ENCODE measurements around the gene DSPP. TPM values are rescaled to one million over a fixed set of nuclear protein-coding genes. Genes with fewer than 3 reads are reported as not detected.
A peak's percentile ranks its signal among the peaks of the same experiment; 100 is the strongest.

DSPP gene
- total RNA-seq, 1 donor from 2014 or later = 3.4 TPM

DNA sequence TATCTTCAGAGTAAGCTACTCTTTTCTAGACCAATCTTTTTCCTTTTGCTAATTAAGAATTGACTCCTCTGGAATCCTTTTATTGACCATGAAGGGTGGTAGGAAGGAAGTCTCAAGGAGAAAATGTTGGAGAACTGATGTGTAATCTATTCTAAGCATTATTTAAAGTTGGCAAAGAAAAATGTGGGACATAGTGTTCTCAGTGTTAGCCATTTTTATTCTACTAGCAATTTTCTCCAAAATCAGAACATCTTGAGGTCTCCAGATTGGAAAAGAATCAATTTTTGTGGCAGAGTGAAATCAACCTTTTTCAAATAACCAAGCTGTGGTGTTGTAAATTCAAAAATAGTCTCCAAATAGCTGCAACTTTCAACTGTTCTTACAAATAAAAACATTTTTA lies 23.3 kb downstream of the DSPP start:
- no peak for DNase-seq (ENCODE audit: low spot score)

DNA sequence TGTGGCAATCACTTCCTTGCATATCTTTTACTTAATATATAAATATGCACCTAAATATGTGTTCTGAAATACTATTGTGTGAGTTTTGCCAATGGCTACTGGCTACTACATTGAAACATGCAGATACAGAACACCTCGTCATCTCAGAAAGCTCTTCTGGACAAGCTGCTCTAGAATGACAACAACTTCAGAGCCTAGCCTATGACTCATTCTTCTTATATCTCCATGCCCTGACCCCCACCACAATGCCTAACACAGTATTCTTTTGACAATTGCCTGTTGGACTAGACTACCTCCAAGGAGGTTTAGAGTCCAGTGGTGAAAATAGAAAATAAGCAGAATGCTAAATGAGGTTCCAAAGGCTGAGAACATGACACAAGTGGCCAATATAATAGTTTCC lies 24.1 kb downstream of the DSPP start:
- no peak for DNase-seq (ENCODE audit: low spot score)

DNA sequence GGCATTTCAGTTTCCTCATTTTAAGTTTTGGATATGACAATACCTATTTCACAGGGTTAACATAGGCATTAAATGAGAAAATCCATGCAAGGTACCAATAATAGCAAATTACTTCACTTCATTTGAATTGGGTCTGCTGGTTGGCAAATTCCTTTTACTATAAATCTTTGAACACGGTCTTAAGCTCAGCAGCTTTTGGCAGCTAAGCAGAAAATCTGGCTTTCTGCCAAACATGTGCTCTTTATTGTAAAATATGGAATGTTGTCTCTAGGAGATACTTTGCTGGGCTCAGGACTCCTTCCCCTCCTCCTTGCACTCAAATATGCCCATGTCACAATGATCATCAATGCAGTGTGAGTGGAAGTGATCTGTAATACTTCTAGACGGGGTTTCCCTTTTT lies 24.9 kb downstream of the DSPP start:
- peak; percentile 88 for DNase-seq (ENCODE audit: low spot score)

DNA sequence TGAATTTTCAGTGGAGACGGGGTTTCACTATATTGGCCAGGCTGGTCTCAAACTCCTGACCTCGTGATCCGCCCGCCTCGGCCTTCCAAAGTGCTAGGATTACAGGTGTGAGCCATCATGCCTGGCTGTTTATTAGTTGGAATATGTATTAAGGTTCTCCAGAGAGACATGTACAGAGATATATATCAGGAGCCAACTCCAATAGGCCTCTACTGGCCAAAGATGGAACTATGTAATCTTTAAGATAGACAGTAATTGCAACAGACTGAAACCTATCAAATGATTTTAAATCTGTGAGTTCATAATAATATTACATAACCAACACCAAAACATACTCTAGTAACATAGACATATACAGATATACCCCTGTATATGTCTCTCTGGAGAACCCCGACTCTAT lies 36.0 kb downstream of the DSPP start:
- DNase-seq (ENCODE audit: low spot score) = no peak

DNA sequence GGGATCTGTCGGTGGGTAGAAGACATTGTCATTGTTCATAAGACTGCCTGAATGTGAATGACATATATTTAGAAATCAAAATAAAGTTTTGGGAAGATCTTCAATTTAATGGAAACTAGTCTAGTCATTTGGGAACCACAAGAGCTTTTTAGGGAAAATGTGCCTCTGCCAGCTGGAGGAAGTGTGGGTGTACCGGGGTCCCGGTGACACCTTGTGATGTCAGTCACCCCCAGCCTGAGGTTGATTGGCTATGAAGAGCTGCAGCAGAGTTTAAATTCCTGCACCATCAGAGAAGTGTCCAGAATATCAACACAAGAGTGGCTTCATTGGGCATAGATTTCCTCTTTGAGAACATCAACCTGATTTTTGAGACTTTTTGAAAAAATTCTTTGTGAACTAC lies 41.7 kb downstream of the DSPP start, which contains the start of gene DMP1:
Gene DMP1, plus strand, starts transcription at position 301 of the 400 bp plus-strand sequence. CDS start 6,213 bp downstream, outside the sequence.
- no peak for DNase-seq (ENCODE audit: low spot score)

DNA sequence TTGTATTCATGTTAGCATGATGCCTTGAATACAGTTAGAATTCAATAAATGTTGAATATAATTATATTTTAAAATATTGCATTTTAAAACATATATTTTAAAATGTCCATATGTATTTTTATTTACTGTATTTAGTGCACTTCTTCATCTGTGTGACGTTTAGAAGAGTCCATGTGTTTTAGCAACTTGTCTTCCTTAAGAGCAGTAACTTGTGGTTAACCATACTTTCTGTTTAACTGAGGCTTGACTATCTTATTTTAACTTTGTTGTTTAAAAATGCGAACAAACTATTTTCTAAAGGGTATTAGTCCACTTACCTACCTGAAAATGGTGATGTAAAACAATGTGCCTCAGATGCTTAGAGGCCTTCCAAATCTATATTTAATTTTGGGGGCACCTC lies 42.6 kb downstream of the DSPP start:
- no peak for DNase-seq (ENCODE audit: low spot score)

DNA sequence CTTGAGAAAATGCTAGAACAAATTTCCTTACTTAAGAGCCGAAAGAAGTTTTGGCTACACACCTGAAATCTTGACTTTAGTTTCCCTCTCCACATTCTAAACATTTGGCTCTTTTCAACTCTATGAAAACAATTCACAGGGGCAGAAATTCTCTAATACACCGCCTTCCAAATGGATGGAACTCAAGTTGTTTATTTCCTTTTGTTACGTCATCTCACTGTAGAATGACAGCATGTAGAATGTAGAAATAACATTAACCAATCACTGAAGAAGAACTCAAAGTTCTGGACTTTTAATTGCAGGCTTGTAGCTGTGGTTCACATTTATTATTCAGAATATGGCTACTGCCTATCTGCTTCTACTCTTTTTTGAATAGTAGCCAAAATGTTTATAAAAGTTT lies 43.6 kb downstream of the DSPP start:
- no peak for DNase-seq (ENCODE audit: low spot score)

DNA sequence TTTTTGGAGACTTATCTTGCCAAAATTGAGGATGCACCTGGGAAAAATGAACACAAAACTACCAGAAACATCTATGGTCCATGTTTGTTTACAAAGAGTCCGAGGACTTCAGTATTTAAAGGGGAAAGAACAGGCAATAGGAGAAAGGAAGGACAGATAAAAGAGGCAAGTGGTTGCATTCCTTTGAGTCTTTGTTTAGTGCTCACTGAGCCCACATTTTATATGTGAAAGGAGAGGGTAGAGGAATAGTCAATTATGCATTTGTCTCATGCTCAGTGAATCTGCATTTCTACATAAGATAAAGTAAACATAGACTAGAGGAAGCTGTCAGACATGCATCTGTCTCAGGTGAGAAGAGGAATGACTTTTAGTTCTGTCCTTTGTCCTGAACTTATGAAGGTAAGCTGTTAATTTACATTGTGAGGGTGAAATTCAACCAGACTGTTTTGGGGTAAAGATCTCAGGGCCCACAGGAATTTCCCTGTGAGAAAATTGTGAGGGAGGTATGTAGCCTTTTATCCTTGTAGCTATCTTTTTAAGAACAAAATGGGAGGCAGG lies 46.2 kb downstream of the DSPP start:
- DNase-seq (ENCODE audit: low spot score) = no peak

DNA sequence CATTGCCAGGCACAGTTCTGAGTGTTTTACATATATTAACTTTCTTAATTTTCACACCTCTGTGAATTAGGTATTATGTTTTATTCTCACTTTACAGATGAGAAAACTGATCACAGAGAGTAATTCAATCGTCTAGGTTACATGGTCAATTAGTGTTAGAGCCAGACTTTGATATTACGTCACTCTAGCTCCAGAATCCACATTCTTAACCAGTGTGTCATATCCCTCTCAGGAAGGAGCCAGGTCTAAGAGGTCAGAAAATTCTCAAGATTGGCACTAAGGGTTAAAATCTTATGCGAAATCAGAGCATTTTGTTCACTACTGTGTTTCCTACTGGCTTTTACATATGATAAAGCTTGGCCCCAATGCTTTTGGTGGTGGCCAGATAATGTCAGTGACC lies 49.2 kb downstream of the DSPP start:
- peak; percentile 3 for DNase-seq (ENCODE audit: low spot score)

DNA sequence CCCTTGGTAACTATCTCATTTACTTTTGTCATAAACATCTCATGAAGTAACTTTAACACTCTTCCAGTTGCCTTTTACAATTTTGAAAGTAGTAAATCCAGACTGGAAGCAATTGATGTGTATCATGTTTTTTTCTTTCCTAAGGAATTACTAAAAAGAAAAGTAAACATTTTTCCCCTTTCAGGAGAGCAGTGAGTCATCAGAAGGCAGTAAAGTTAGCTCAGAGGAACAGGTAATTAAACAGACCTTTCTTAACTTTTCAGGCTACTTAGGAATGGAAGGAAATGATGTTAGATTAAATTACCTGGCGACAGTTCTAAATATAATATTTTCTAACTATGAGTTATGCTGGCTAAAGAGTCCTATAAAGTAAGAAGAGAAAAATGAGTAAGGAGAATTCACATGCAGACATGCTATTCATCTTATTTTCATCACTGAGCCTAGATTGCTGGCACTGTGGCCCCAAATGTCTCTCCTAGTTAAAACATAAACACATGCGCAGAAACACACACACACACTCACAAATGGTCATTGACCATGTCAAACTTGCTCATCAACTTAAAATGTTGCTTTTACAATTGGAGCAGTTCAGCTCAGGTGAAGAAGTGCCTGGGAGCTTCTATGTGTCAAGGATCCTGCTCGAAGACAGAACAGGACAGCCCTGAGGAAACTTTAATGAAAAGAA lies 51.1 kb downstream of the DSPP start:
- no peak for DNase-seq (ENCODE audit: low spot score)

DNA sequence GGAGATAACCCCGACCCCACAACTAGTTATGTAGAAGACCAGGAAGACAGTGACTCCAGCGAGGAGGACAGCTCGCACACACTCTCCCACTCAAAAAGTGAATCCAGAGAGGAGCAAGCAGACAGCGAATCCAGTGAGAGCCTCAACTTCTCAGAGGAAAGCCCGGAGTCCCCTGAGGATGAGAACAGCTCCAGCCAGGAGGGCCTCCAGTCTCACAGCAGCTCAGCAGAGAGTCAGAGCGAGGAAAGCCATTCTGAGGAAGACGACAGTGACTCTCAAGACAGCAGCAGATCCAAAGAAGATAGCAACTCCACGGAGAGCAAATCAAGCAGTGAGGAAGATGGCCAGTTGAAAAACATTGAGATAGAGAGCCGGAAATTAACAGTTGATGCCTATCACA lies 54.5 kb downstream of the DSPP start:
- DNase-seq (ENCODE audit: low spot score) = no peak

Other genes starting within 250 kb of the DSPP start
- 59.0 TPM for gene HSD17B11, start 217.3 kb upstream of the DSPP start, total RNA-seq (ENCODE audit: insufficient read depth, low replicate concordance)
- 5.8 TPM for gene NUDT9, start 186.0 kb upstream of the DSPP start, total RNA-seq (ENCODE audit: insufficient read depth, low replicate concordance)
- gene SPARCL1, start 79.2 kb upstream of the DSPP start, total RNA-seq (ENCODE audit: insufficient read depth, low replicate concordance) = 113 TPM
- 2.2 TPM for gene DMP1, start 41.8 kb downstream of the DSPP start, total RNA-seq (ENCODE audit: insufficient read depth, low replicate concordance)
- 3.6 TPM for gene IBSP, start 191.0 kb downstream of the DSPP start, total RNA-seq (ENCODE audit: insufficient read depth, low replicate concordance)
- 10.8 TPM for gene MEPE, start 224.4 kb downstream of the DSPP start, total RNA-seq (ENCODE audit: insufficient read depth, low replicate concordance)